Endothelial cell of umbilical vein (primary cell): ENCODE data around the gene GPATCH1. TPM values are rescaled to one million over a fixed set of nuclear protein-coding genes. Genes with fewer than 3 reads are reported as not detected.

ENCODE experiments used
- BruUV-seq: library from RNA; stranded (reverse); fragments of 400-500 nt; replicated peaks from 2 replicates; lab custom pipeline; 2021; lab: Mats Ljungman, UMichigan
- CTCF ChIA-PET: fragments of 300-600, 350-600 bp; sonication (Branson Sonifier 250); formaldehyde crosslinking; loops from one replicate; lab custom pipeline; 2021; ENCODE audit warnings: antibody characterized with exemption, inconsistent platforms; lab: Charles Lee
- POLR2A ChIA-PET: fragments of 300-600, 350-600 bp; sonication (Branson Sonifier 250); formaldehyde crosslinking; loops from one replicate; lab custom pipeline; 2021; ENCODE audit warnings: antibody characterized with exemption, inconsistent platforms; lab: Charles Lee
- DNase-seq: peaks from one replicate; pipeline ENCODE4 v3.0.0-alpha.2; 2011; ENCODE audit warnings: low read depth, low spot score
- FAIRE-seq: peaks from 2 replicates; lab custom pipeline; 2011; peaks lifted over from hg19 to GRCh38; lab: Jason Lieb, UNC
- H2AFZ ChIP-seq: 2 replicates; pipeline ENCODE4 v1.6.0; 2012; ENCODE audit warnings: low read depth, low read length, control low read depth, inconsistent platforms
- H3K27ac ChIP-seq: 2 replicates; pipeline ENCODE4 v1.5.1; 2011; ENCODE audit warnings: low read depth, mild to moderate bottlenecking, control low read depth, low read length, moderate library complexity; ENCODE audit not compliant: insufficient read depth
- H3K27me3 ChIP-seq, 2 experiments: 2 replicates each; pipeline versions ENCODE4 v1.6.0 to v1.6.1; 2011; ENCODE audit warnings: low read length in 2 of 2, mixed read lengths in 1 of 2; ENCODE audit not compliant: control insufficient read depth in 2 of 2, insufficient read depth in 2 of 2
- H3K36me3 ChIP-seq, 2 experiments: 2 replicates in 1 of 2; 3 replicates in 1 of 2; pipeline ENCODE4 v1.5.1; 2011; ENCODE audit warnings: low read length in 2 of 2, mild to moderate bottlenecking in 1 of 2, moderate library complexity in 1 of 2; ENCODE audit not compliant: control insufficient read depth in 2 of 2, insufficient read depth in 2 of 2; ENCODE audit errors: extremely low read depth in 1 of 2
- H3K4me1 ChIP-seq: 3 replicates; pipeline ENCODE4 v1.5.1; 2011; ENCODE audit warnings: mild to moderate bottlenecking, low read length; ENCODE audit not compliant: control insufficient read depth, insufficient read depth; ENCODE audit errors: extremely low read depth
- H3K4me2 ChIP-seq: 2 replicates; pipeline ENCODE4 v1.6.1; 2011; ENCODE audit warnings: low read length, control low read depth, mixed read lengths; ENCODE audit not compliant: insufficient read depth
- H3K4me3 ChIP-seq, 3 experiments: fragments of 200-600 bp in 1 of 3; sonication (generic), shearing (Covaris generic) in 1 of 3; replicated peaks in 1 of 3; 2 replicates each; pipeline ENCODE4 v1.5.1; 2011 to 2016; ENCODE audit warnings: control low read depth in 3 of 3, low read length in 3 of 3, mild to moderate bottlenecking in 2 of 3, inconsistent platforms in 1 of 3, low read depth in 1 of 3, moderate library complexity in 1 of 3; ENCODE audit not compliant: insufficient read depth in 1 of 3
- H3K79me2 ChIP-seq: 2 replicates; pipeline ENCODE4 v1.6.0; 2012; ENCODE audit warnings: low read length, inconsistent platforms; ENCODE audit not compliant: control insufficient read depth, insufficient read depth
- H3K9ac ChIP-seq: replicated peaks from 2 replicates; pipeline ENCODE3; 2011; ENCODE audit warnings: low read length, control low read depth; ENCODE audit not compliant: insufficient read depth; ENCODE audit errors: extremely low read depth
- H3K9me1 ChIP-seq: replicated peaks from 3 replicates; pipeline ENCODE4 v1.6.0; 2011; ENCODE audit warnings: mild to moderate bottlenecking, low read length; ENCODE audit not compliant: control insufficient read depth, insufficient read depth; ENCODE audit errors: extremely low read depth
- H3K9me3 ChIP-seq: replicated peaks from 2 replicates; pipeline ENCODE4 v1.5.1; 2012; ENCODE audit warnings: low read length, inconsistent platforms; ENCODE audit not compliant: control insufficient read depth, insufficient read depth
- H4K20me1 ChIP-seq: replicated peaks from 2 replicates; pipeline ENCODE3; 2011; ENCODE audit warnings: mild to moderate bottlenecking, low read length; ENCODE audit not compliant: control insufficient read depth, insufficient read depth; ENCODE audit errors: extremely low read depth
- EZH2 ChIP-seq: IDR thresholded peaks from 2 replicates; pipeline ENCODE4 v1.6.1; 2012; ENCODE audit warnings: borderline replicate concordance, low read depth, mild to moderate bottlenecking, moderate library complexity, low read length, inconsistent platforms; ENCODE audit not compliant: severe bottlenecking
- FOS ChIP-seq: IDR thresholded peaks from 2 replicates; pipeline ENCODE4 v1.6.1; 2011; ENCODE audit warnings: mild to moderate bottlenecking, low read length, moderate library complexity, borderline replicate concordance; ENCODE audit not compliant: insufficient read depth
- GATA2 ChIP-seq: IDR thresholded peaks from 2 replicates; pipeline ENCODE4 v1.7.0; 2011; ENCODE audit warnings: low read depth, mild to moderate bottlenecking, moderate library complexity, mixed read lengths, low read length; ENCODE audit not compliant: insufficient read length, insufficient read depth
- JUN ChIP-seq: IDR thresholded peaks from 2 replicates; pipeline ENCODE4 v1.6.1; 2011; ENCODE audit warnings: borderline replicate concordance, low read depth; ENCODE audit not compliant: insufficient read length, insufficient read depth
- MYC ChIP-seq: IDR thresholded peaks from one replicate; pipeline ENCODE4 v1.6.1; 2011; ENCODE audit warnings: mild to moderate bottlenecking, low read depth, low read length
- POLR2A ChIP-seq: IDR thresholded peaks from 2 replicates; pipeline ENCODE4 v1.6.1; 2012; ENCODE audit warnings: low read depth, mild to moderate bottlenecking, control low read depth, low read length
- POLR2AphosphoS5 ChIP-seq: IDR thresholded peaks from 2 replicates; pipeline ENCODE4 v1.6.1; 2012; ENCODE audit warnings: low read depth, mild to moderate bottlenecking, control low read depth, low read length, moderate library complexity; ENCODE audit not compliant: insufficient read depth
- dilution Hi-C: fragments of 300-500 bp; cut with MboI; formaldehyde crosslinking; loops from one replicate; pipeline ENCODE4 v1.15.0; 2019; ENCODE audit warnings: low sequenced_read_pairs; ENCODE audit not compliant: extremely low pct_ligation_motif_present
- intact Hi-C: fragments of 100-400 bp; cut with micrococcal nuclease; formaldehyde crosslinking; loops from one replicate; pipeline ENCODE4 v1.10.0; 2022
- polyA plus RNA-seq, 4 experiments: library from polyadenylated mRNA; depleted of rRNA in 3 of 4; stranded (reverse) in 3 of 4; unstranded in 1 of 4; fragments of >200 nt; gene quantifications; 2 replicates each; pipeline versions ENCODE4 v1.2.1 to v1.2.3, GENCODE V29; 2011 to 2012; ENCODE audit warnings: missing spikeins in 1 of 4
- total RNA-seq: library from RNA; stranded (reverse); gene quantifications from 2 replicates; pipeline ENCODE4 v1.2.3, GENCODE V29; 2021
- TF ChIP-seq, protein P1 (sequence below): IDR thresholded peaks from 2 replicates; pipeline ENCODE4 v1.6.1; 2011; ENCODE audit not compliant: insufficient read depth, insufficient read length
- TF ChIP-seq, protein P2 (sequence below), 2 donors: IDR thresholded peaks; 1 replicate in 1 of 2; 2 replicates in 1 of 2; pipeline ENCODE4 v1.5.1; 2011; ENCODE audit warnings: low read length in 2 of 2, mild to moderate bottlenecking in 2 of 2, moderate library complexity in 2 of 2, control low read depth in 1 of 2, inconsistent platforms in 1 of 2, low read depth in 1 of 2; ENCODE audit not compliant: insufficient read depth in 1 of 2; ENCODE audit errors: extremely low read depth in 1 of 2

GPATCH1 gene
- total and polyA plus RNA-seq, 2 donors (not counting 3 experiments of a cell fraction or from before 2014, with no cell fraction given) = 4.5 to 9.2 TPM

DNA sequence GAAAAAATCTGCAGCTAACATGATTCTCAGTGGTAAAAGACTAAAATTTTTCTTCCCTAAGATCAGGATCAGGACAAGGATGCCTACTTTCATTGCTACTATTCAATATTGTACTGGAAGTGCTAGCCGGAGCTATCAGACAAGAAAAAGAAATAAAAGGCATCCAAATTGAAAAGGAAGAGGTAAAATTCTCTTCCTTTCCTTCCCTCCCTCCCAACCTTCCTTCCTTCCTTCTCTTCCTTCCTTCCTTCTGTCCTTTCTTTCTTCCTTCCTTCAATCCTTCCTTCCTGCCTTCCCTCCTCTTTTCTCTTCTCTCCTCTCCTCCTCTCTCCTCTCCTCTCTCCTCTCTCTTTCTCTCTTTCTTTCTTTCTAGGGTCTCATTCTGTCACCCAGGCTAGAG is 86.5 kb downstream of the GPATCH1 start:
- H3K27me3 ChIP-seq = no peaks in the 10 kb centered on the region
- DNase-seq = no peak
- no TSS peak for BruUV-seq
- H4K20me1 ChIP-seq = no peaks in the 10 kb centered on the region
- H3K9me1 ChIP-seq = no peaks in the 10 kb centered on the region
- no peak for FAIRE-seq
- no peak overlapping the region for H3K4me2 ChIP-seq
- CTCF ChIA-PET = interaction anchor here (1.0 kb wide), 1 partner anchor 10 kb away, joined by 3 read pairs; no protein-coding TSS in a partner anchor
- TF ChIP-seq, protein P1, sequence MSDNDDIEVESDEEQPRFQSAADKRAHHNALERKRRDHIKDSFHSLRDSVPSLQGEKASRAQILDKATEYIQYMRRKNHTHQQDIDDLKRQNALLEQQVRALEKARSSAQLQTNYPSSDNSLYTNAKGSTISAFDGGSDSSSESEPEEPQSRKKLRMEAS = no peak
- no peak for TF ChIP-seq EZH2
- TF ChIP-seq POLR2A = no peak
- no peak for TF ChIP-seq JUN
- no peak for TF ChIP-seq MYC
- TF ChIP-seq FOS = no peak
- TF ChIP-seq POLR2AphosphoS5 = no peak
- TF ChIP-seq GATA2 = no peak
- TF ChIP-seq, protein P2, sequence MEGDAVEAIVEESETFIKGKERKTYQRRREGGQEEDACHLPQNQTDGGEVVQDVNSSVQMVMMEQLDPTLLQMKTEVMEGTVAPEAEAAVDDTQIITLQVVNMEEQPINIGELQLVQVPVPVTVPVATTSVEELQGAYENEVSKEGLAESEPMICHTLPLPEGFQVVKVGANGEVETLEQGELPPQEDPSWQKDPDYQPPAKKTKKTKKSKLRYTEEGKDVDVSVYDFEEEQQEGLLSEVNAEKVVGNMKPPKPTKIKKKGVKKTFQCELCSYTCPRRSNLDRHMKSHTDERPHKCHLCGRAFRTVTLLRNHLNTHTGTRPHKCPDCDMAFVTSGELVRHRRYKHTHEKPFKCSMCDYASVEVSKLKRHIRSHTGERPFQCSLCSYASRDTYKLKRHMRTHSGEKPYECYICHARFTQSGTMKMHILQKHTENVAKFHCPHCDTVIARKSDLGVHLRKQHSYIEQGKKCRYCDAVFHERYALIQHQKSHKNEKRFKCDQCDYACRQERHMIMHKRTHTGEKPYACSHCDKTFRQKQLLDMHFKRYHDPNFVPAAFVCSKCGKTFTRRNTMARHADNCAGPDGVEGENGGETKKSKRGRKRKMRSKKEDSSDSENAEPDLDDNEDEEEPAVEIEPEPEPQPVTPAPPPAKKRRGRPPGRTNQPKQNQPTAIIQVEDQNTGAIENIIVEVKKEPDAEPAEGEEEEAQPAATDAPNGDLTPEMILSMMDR (IDR thresholded peaks at IDR 0.05; ENCODE audit: extremely low read depth in 1 of 2, insufficient read depth in 1 of 2, low read depth in 1 of 2, low read length in 2 of 2) = no peak
- no peak overlapping the region for H2AFZ ChIP-seq
- no peak overlapping the region for H3K27ac ChIP-seq
- no peaks in the 10 kb centered on the region for H3K4me1 ChIP-seq
- dilution Hi-C loops = no loop called here
- no peak overlapping the region for H3K4me3 ChIP-seq
- intact Hi-C loops = no loop called here
- no peaks in the 10 kb centered on the region for H3K9me3 ChIP-seq
- POLR2A ChIA-PET = no interaction called here
- H3K36me3 ChIP-seq = no peaks in the 10 kb centered on the region
- no peak overlapping the region for H3K9ac ChIP-seq
- H3K79me2 ChIP-seq = no peaks in the 10 kb centered on the region
